HG03196 (cell line): Measurements from ENCODE around the gene PLCL2.

ENCODE experiments used
- ATAC-seq: cut with Tn5 transposase; IDR thresholded peaks from one replicate; pipeline ENCODE4 v1.9.1; 2021; ENCODE audit not compliant: unreplicated experiment

PLCL2 gene

GRCh38 chr3:16890597-16891333 lies 6.0 kb downstream of the PLCL2 start:
- ATAC-seq, result no peak

GRCh38 chr3:16893618-16894200 lies 9.0 kb downstream of the PLCL2 start:
- ATAC-seq, result no peak

- no peak for ATAC-seq
These were observed 11.4 kb downstream of the PLCL2 start for GRCh38 chr3:16896094-16896627.

- no peak for ATAC-seq
These were observed 12.1 kb downstream of the PLCL2 start for GRCh38 chr3:16896820-16897219.

- ATAC-seq, result peak; percentile 53
These were observed 12.6 kb downstream of the PLCL2 start for GRCh38 chr3:16897254-16897926.

GRCh38 chr3:16898595-16899395 lies 14.0 kb downstream of the PLCL2 start:
- ATAC-seq, result no peak

- ATAC-seq, result no peak
These were observed 15.2 kb downstream of the PLCL2 start for GRCh38 chr3:16899919-16900318.

GRCh38 chr3:16900779-16901440 lies 16.2 kb downstream of the PLCL2 start:
- no peak for ATAC-seq

GRCh38 chr3:16904423-16905417 lies 20.0 kb downstream of the PLCL2 start:
- peak; percentile 43 for ATAC-seq

- no peak for ATAC-seq
These were observed 20.9 kb downstream of the PLCL2 start for GRCh38 chr3:16905704-16906103.

GRCh38 chr3:16906682-16907081 lies 21.9 kb downstream of the PLCL2 start:
- peak; percentile 41 for ATAC-seq

GRCh38 chr3:16907243-16907642 lies 22.5 kb downstream of the PLCL2 start:
- ATAC-seq, result peak; percentile 46

GRCh38 chr3:16908016-16908807 lies 23.5 kb downstream of the PLCL2 start:
- no peak for ATAC-seq

GRCh38 chr3:16908896-16909295 lies 24.1 kb downstream of the PLCL2 start:
- ATAC-seq, result no peak

- no peak for ATAC-seq
These were observed 25.0 kb downstream of the PLCL2 start for GRCh38 chr3:16909802-16910201.

GRCh38 chr3:16910207-16910606 lies 25.5 kb downstream of the PLCL2 start:
- no peak for ATAC-seq

- no peak for ATAC-seq
These were observed 27.2 kb downstream of the PLCL2 start for GRCh38 chr3:16911916-16912315.

GRCh38 chr3:16912400-16913263 lies 27.9 kb downstream of the PLCL2 start:
- peak; percentile 84 for ATAC-seq
